Prostate gland (tissue), 2 donors: ENCODE measurements around the gene ACADSB. TPM values are rescaled to one million over a fixed set of nuclear protein-coding genes. Genes with fewer than 3 reads are reported as not detected.

Experiments used
- DNase-seq: peaks from one replicate; pipeline ENCODE4 v3.0.0-alpha.2; 2019; ENCODE audit warnings: low spot score
- H3K27ac ChIP-seq, 2 donors: fragments of 200-600 bp; sonication (generic); 2 replicates each; pipeline ENCODE4 v1.5.1; 2017 to 2019
- H3K27me3 ChIP-seq: fragments of 200-600 bp; sonication (generic); replicated peaks from 2 replicates; pipeline ENCODE4 v1.5.1; 2019; ENCODE audit not compliant: insufficient read depth
- H3K36me3 ChIP-seq, 2 donors: fragments of 200-600 bp; sonication (generic); 1 replicate in 1 of 2; 2 replicates in 1 of 2; pipeline versions ENCODE4 v1.5.1 to v1.8.1; 2017 to 2019
- H3K4me1 ChIP-seq: fragments of 200-600 bp; sonication (generic); replicated peaks from 2 replicates; pipeline ENCODE4 v1.5.1; 2019
- H3K4me3 ChIP-seq, 2 donors: fragments of 200-600 bp; sonication (generic); 2 replicates each; pipeline ENCODE4 v1.5.1; 2017 to 2019
- H3K9me3 ChIP-seq: fragments of 200-600 bp; sonication (generic); 2 replicates; pipeline ENCODE4 v1.5.1; 2017
- CTCF ChIP-seq, 4 experiments: fragments of 200-600 bp in 2 of 4; fragments of 450-650 bp in 2 of 4; sonication (generic) in 2 of 4; IDR thresholded peaks; 1 replicate in 3 of 4; 2 replicates in 1 of 4; pipeline ENCODE4 v1.5.1; 2016 to 2019; ENCODE audit warnings: antibody characterized with exemption in 4 of 4, mild to moderate bottlenecking in 2 of 4, moderate library complexity in 2 of 4
- POLR2A ChIP-seq: fragments of 450-650 bp; IDR thresholded peaks from one replicate; pipeline ENCODE4 v1.6.1; 2016; ENCODE audit warnings: antibody characterized with exemption, mild to moderate bottlenecking
- POLR2AphosphoS5 ChIP-seq: sonication (generic); formaldehyde crosslinking; IDR thresholded peaks from one replicate; pipeline ENCODE4 v1.6.1; 2017; ENCODE audit warnings: antibody characterized with exemption
- WGBS: methylation state at CpG from one replicate; pipeline ENCODE4 v1.1.5; 2018; 5-methylcytosine and 5-hydroxymethylcytosine counted together
- intact Hi-C: fragments of 100-400 bp; cut with DNase I; formaldehyde crosslinking; loops from one replicate; pipeline ENCODE4 v1.14.2; 2022
- total RNA-seq, 2 donors: library from RNA; depleted of rRNA; stranded (reverse); fragments of >200 nt; gene quantifications; one replicate each; pipeline ENCODE4 v1.1.0, GENCODE V29; 2016

The ACADSB gene
- total RNA-seq, 2 donors from 2014 or later: 17.2 to 38.6 TPM

GRCh38 chr10:122974543-122975064 is 34.2 kb upstream of the ACADSB start:
- H3K36me3 ChIP-seq: no peaks in the 10 kb centered on the region
- intact Hi-C loops: no loop called here
- no peaks in the 10 kb centered on the region for H3K4me1 ChIP-seq
- H3K27me3 ChIP-seq: no peaks in the 10 kb centered on the region
- no peak overlapping the region for H3K4me3 ChIP-seq
- H3K27ac ChIP-seq: no peak overlapping the region
- no peaks in the 10 kb centered on the region for H3K9me3 ChIP-seq
- TF ChIP-seq CTCF (IDR thresholded peaks at IDR 0.05) (no peak), POLR2A (no peak), POLR2AphosphoS5 (no peak)
- no peak for DNase-seq
- 64% methylated on average over 3 of the region's 3 CpGs for WGBS

GRCh38 chr10:122980209-122981065 is 28.4 kb upstream of the ACADSB start, which contains the start of gene PSTK:
Gene PSTK (plus strand): TSS chr10:122980401. CDS start chr10:122980480, 79 bp downstream.
- DNase-seq: peak; percentile 79
- TF ChIP-seq POLR2A (peak; percentile 35), CTCF (IDR thresholded peaks at IDR 0.05) (peak; percentile 81 to 98 (median 94)), POLR2AphosphoS5 (peak; percentile 84)
- intact Hi-C loops: loop anchor here (1.0 kb wide), 1 partner anchor 28 kb away; the partner anchor contains the start of gene IKZF5
- Histone ChIP-seq H3K36me3 (no peaks in the 10 kb centered on the region), H3K9me3 (no peaks in the 10 kb centered on the region), H3K27ac (peak within 1 kb of the TSS; percentile 92 to 94), H3K4me1 (no peaks in the 10 kb centered on the region), H3K4me3 (peak within 1 kb of the TSS; percentile 75 to 76), H3K27me3 (no peaks in the 10 kb centered on the region)
- 1% methylated on average over 42 of the region's 73 CpGs for WGBS

DNA sequence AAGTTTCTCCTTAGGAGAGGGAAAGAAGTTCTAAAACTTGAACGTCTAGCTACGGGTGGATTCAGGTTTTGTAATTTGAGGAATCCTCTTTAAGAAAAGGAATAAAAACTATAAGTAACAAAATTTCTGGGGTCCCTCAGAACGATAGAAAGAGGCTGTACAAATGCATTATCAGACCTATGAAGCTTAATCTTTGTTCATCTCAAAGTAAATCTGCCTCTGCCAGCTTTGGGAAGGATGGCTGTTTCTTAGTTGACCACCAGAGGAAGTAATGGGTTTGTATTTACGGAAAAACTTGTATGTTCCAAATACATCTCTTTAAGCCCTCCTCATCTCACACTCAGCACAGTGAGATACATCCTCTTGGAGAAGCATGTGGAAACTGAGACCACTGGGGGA is 27.7 kb upstream of the ACADSB start:
- intact Hi-C loops: no loop called here
- H3K4me1 ChIP-seq: no peaks in the 10 kb centered on the region
- no peaks in the 10 kb centered on the region for H3K27me3 ChIP-seq
- H3K4me3 ChIP-seq: peak overlapping the region; percentile 75 to 76
- H3K9me3 ChIP-seq: no peaks in the 10 kb centered on the region
- 14% methylated on average over 4 of the region's 4 CpGs for WGBS
- no peak for DNase-seq
- no peaks in the 10 kb centered on the region for H3K36me3 ChIP-seq
- peak overlapping the region in 1 of 2 donors; percentile 92 for H3K27ac ChIP-seq
- TF ChIP-seq POLR2A (no peak), CTCF (IDR thresholded peaks at IDR 0.05) (peak in 1 of 4 experiments; percentile 23), POLR2AphosphoS5 (no peak)

DNA sequence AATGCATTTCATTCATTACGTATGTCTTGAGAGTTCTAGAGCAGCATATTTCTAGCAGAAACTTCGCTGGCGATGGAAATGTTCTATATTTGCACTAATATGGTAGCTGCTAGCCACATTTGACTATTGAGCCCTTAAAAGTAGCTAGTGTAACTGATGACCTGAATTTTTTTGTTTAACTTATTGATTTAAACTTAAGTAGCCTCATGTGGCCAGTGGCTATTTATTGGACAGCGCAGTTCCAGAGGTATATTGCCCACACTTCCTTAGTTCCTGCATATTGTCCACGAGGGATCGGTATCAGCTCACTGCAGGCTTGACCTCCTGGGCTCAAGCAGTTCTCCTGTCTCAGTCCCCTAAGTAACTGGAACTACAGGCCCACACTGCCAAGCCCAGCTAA is 24.9 kb upstream of the ACADSB start:
- WGBS: 97% methylated on average over 6 of the region's 6 CpGs
- Histone ChIP-seq H3K27me3 (no peaks in the 10 kb centered on the region), H3K36me3 (no peaks in the 10 kb centered on the region), H3K4me1 (no peaks in the 10 kb centered on the region), H3K27ac (no peak overlapping the region), H3K9me3 (no peaks in the 10 kb centered on the region), H3K4me3 (no peak overlapping the region)
- no peak for DNase-seq
- intact Hi-C loops: no loop called here
- TF ChIP-seq POLR2AphosphoS5: no peak
- no peak for TF ChIP-seq CTCF (IDR thresholded peaks at IDR 0.05)
- no peak for TF ChIP-seq POLR2A
